Measurements from ENCODE around the gene ABCC9. TPM values are rescaled to one million over a fixed set of nuclear protein-coding genes. Genes with fewer than 3 reads are reported as not detected.
A peak's percentile ranks its signal among the peaks of the same experiment; 100 is the strongest.
"Not testable (repeated sequence)": the region's sequence is repeated elsewhere in the genome, so short reads cannot be mapped to it uniquely, and the experiment has no call there.

Gene ABCC9
- polyA plus RNA-seq, 4 donors: under 0.01 to 2.5 (median 1.4) TPM; not detected in 1

GRCh38 chr12:21786041-21786531 is 155.1 kb downstream of the ABCC9 start:
- H3K27ac ChIP-seq (ENCODE audit: low read depth in 1 of 3, low read length in 2 of 3): no peak overlapping the region
- no peak overlapping the region for H3K4me3 ChIP-seq (ENCODE audit: low read depth in 1 of 3, low read length in 3 of 3)
- no peaks in the 10 kb centered on the region for H3K9me3 ChIP-seq (ENCODE audit: control insufficient read depth in 2 of 2, insufficient read depth in 1 of 2, low read depth in 1 of 2, low read length in 1 of 2)
- 78 to 92% (median 90%) methylated on average over 3 of the region's 3 CpGs for WGBS, 3 donors
- no peaks in the 10 kb centered on the region for H3K36me3 ChIP-seq (ENCODE audit: control insufficient read depth in 3 of 3, insufficient read depth in 2 of 3, low read depth in 1 of 3, low read length in 3 of 3)
- H3K4me1 ChIP-seq (ENCODE audit: control insufficient read depth in 3 of 3, insufficient read depth in 2 of 3, low read depth in 1 of 3, low read length in 2 of 3): no peaks in the 10 kb centered on the region
- no peaks in the 10 kb centered on the region for H3K27me3 ChIP-seq (ENCODE audit: control insufficient read depth in 3 of 3, insufficient read depth in 3 of 3, low read length in 3 of 3)
- DNase-seq (no peak), FAIRE-seq (no peak)

GRCh38 chr12:21782723-21783122 is 158.5 kb downstream of the ABCC9 start:
- WGBS, 3 donors: 86 to 99% (median 95%) methylated on average over 3 of the region's 3 CpGs
- H3K27me3 ChIP-seq (ENCODE audit: control insufficient read depth in 3 of 3, insufficient read depth in 3 of 3, low read length in 3 of 3); FAIRE-seq; H3K9me3 ChIP-seq (ENCODE audit: control insufficient read depth in 2 of 2, insufficient read depth in 1 of 2, low read depth in 1 of 2, low read length in 1 of 2); H3K36me3 ChIP-seq (ENCODE audit: control insufficient read depth in 3 of 3, insufficient read depth in 2 of 3, low read depth in 1 of 3, low read length in 3 of 3); H3K4me3 ChIP-seq (ENCODE audit: low read depth in 1 of 3, low read length in 3 of 3); DNase-seq; H3K4me1 ChIP-seq (ENCODE audit: control insufficient read depth in 3 of 3, insufficient read depth in 2 of 3, low read depth in 1 of 3, low read length in 2 of 3); H3K27ac ChIP-seq (ENCODE audit: low read depth in 1 of 3, low read length in 2 of 3): not testable (repeated sequence)

- Histone ChIP-seq H3K9me3 (ENCODE audit: control insufficient read depth in 2 of 2, insufficient read depth in 1 of 2, low read depth in 1 of 2, low read length in 1 of 2) (no peaks in the 10 kb centered on the region), H3K4me1 (ENCODE audit: control insufficient read depth in 3 of 3, insufficient read depth in 2 of 3, low read depth in 1 of 3, low read length in 2 of 3) (no peaks in the 10 kb centered on the region), H3K27me3 (ENCODE audit: control insufficient read depth in 3 of 3, insufficient read depth in 3 of 3, low read length in 3 of 3) (peaks cover 0 to 2% (median 0%) of the 10 kb centered on the region in 3 donors), H3K27ac (ENCODE audit: low read depth in 1 of 3, low read length in 2 of 3) (no peak overlapping the region), H3K4me3 (ENCODE audit: low read depth in 1 of 3, low read length in 3 of 3) (no peak overlapping the region), H3K36me3 (ENCODE audit: control insufficient read depth in 3 of 3, insufficient read depth in 2 of 3, low read depth in 1 of 3, low read length in 3 of 3) (no peaks in the 10 kb centered on the region)
- no peak for FAIRE-seq
- 88 to 99% (median 91%) methylated on average over 3 of the region's 3 CpGs for WGBS, 3 donors
- no peak for DNase-seq
Measured at GRCh38 chr12:21780786-21781185, 160.4 kb downstream of the ABCC9 start.

GRCh38 chr12:21776175-21776574 is 165.1 kb downstream of the ABCC9 start:
- peaks cover 0 to 23% (median 4%) of the 10 kb centered on the region in 3 donors for H3K27me3 ChIP-seq (ENCODE audit: control insufficient read depth in 3 of 3, insufficient read depth in 3 of 3, low read length in 3 of 3)
- no peak overlapping the region for H3K4me3 ChIP-seq (ENCODE audit: low read depth in 1 of 3, low read length in 3 of 3)
- no peak overlapping the region for H3K27ac ChIP-seq (ENCODE audit: low read depth in 1 of 3, low read length in 2 of 3)
- peaks cover 0 to 11% (median 2%) of the 10 kb centered on the region in 3 donors for H3K4me1 ChIP-seq (ENCODE audit: control insufficient read depth in 3 of 3, insufficient read depth in 2 of 3, low read depth in 1 of 3, low read length in 2 of 3)
- DNase-seq (no peak), FAIRE-seq (no peak)
- H3K9me3 ChIP-seq (ENCODE audit: control insufficient read depth in 2 of 2, insufficient read depth in 1 of 2, low read depth in 1 of 2, low read length in 1 of 2): no peaks in the 10 kb centered on the region
- 81 to 93% (median 83%) methylated on average over 3 of the region's 3 CpGs for WGBS, 3 donors
- H3K36me3 ChIP-seq (ENCODE audit: control insufficient read depth in 3 of 3, insufficient read depth in 2 of 3, low read depth in 1 of 3, low read length in 3 of 3): no peaks in the 10 kb centered on the region

DNA sequence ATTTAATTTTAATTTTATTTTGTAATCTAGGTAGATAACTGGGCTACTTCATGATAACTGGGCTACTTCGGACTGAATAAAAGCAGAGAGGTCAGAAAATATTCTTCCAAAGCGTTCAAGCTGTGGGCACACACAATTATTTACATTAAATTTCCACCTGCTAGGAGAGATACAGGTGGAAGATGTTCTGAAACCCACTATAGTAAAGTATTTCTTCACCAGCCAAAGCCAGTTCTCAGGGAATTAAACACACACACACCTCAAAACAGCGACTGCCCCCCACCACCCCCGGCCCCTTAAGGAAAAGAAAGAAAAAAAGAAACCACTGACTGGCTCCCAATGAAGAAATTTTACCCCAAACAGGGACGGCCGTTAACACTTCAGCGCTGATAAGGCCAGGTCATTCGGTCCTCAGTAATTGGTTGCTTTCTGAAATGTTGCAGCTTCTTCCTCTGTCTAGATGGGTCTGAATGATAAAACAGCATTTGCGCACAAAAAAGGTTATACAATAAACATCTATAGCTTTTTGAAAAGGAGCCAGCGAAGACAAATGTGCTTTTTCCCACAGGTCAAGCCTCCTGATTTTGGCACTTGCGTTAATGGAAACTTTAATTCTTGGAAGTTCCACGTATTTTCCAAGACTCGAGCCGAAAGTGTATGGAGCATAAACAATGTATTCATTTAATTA is 165.9 kb downstream of the ABCC9 start:
- no peaks in the 10 kb centered on the region for H3K9me3 ChIP-seq (ENCODE audit: control insufficient read depth in 2 of 2, insufficient read depth in 1 of 2, low read depth in 1 of 2, low read length in 1 of 2)
- H3K27ac ChIP-seq (ENCODE audit: low read depth in 1 of 3, low read length in 2 of 3): peak overlapping the region in 2 of 3 donors; percentile 45 to 77
- 35 to 42% (median 35%) methylated on average over 14 of the region's 14 CpGs for WGBS, 3 donors
- peaks cover 0 to 11% (median 2%) of the 10 kb centered on the region in 3 donors for H3K4me1 ChIP-seq (ENCODE audit: control insufficient read depth in 3 of 3, insufficient read depth in 2 of 3, low read depth in 1 of 3, low read length in 2 of 3)
- H3K4me3 ChIP-seq (ENCODE audit: low read depth in 1 of 3, low read length in 3 of 3): peak overlapping the region in 1 of 3 donors; percentile 46
- peaks cover 0 to 23% (median 4%) of the 10 kb centered on the region in 3 donors for H3K27me3 ChIP-seq (ENCODE audit: control insufficient read depth in 3 of 3, insufficient read depth in 3 of 3, low read length in 3 of 3)
- no peaks in the 10 kb centered on the region for H3K36me3 ChIP-seq (ENCODE audit: control insufficient read depth in 3 of 3, insufficient read depth in 2 of 3, low read depth in 1 of 3, low read length in 3 of 3)
- FAIRE-seq (no peak), DNase-seq (no peak)

GRCh38 chr12:21774358-21775132 is 166.7 kb downstream of the ABCC9 start, which contains the start of gene KCNJ8:
KCNJ8 (minus strand) TSS chr12:21774706; CDS start chr12:21773616, 1,090 bp downstream.
- Histone ChIP-seq H3K27me3 (ENCODE audit: control insufficient read depth in 3 of 3, insufficient read depth in 3 of 3, low read length in 3 of 3) (peaks cover 0 to 23% (median 4%) of the 10 kb centered on the region in 3 donors), H3K4me3 (ENCODE audit: low read depth in 1 of 3, low read length in 3 of 3) (peak within 1 kb of the TSS in 2 of 3 donors; percentile 41 to 46), H3K27ac (ENCODE audit: low read depth in 1 of 3, low read length in 2 of 3) (peak within 1 kb of the TSS in 2 of 3 donors; percentile 45 to 77), H3K4me1 (ENCODE audit: control insufficient read depth in 3 of 3, insufficient read depth in 2 of 3, low read depth in 1 of 3, low read length in 2 of 3) (peaks cover 0 to 11% (median 2%) of the 10 kb centered on the region in 3 donors), H3K36me3 (ENCODE audit: control insufficient read depth in 3 of 3, insufficient read depth in 2 of 3, low read depth in 1 of 3, low read length in 3 of 3) (no peaks in the 10 kb centered on the region), H3K9me3 (ENCODE audit: control insufficient read depth in 2 of 2, insufficient read depth in 1 of 2, low read depth in 1 of 2, low read length in 1 of 2) (no peaks in the 10 kb centered on the region)
- DNase-seq (peak in 1 of 2 donors; percentile 54), FAIRE-seq (no peak)
- 1 to 4% (median 2%) methylated on average over 41 to 49 of the region's 49 CpGs for WGBS, 3 donors

DNA sequence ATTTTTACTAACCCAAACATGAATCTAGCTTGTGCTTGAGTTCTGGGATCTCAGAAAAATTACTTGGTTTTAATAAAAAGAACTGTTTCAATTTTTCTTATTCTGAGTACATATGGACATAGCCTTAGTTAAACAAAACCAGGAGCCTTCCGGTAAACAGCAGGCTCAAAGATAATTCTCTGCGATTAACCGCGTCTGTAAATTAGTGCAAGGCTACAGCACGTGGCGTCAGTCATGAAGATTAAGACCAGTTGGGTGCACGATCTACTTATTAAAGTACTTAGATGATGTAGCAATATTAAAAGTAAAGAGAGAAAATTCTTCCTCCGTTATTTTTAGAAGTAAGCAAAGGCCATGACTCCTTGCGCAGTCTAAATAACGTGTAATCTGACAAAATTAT is 167.4 kb downstream of the ABCC9 start:
- FAIRE-seq (no peak), DNase-seq (no peak)
- H3K4me3 ChIP-seq (ENCODE audit: low read depth in 1 of 3, low read length in 3 of 3): peak overlapping the region in 1 of 3 donors; percentile 46

DNA sequence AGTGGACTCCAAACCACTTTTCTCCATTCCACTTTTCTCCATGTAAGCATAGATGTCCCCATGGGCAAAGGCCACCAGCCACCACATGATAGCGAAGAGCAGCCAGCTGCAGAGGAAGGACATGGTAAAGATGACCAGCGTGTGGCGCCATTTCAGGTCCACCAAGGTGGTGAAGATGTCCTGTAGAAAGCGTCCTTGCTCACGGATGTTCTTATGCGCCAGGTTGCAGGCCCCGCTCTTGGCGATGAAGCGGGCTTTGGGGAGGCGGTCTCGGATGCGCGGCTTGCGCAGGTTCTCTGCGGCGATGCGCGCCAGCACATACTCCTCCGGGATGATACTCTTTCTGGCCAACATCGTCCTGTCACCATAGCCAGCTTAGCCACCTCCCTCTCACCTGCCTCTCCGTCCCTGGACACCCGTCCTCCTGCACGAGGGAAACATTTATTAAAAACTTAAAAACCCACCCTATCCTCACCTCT is 167.9 kb downstream of the ABCC9 start:
- peak in 1 of 2 donors; percentile 72 for DNase-seq
- 39 to 69% (median 67%) methylated on average over 23 of the region's 23 CpGs for WGBS, 3 donors
- no peak for FAIRE-seq
- no peaks in the 10 kb centered on the region for H3K9me3 ChIP-seq (ENCODE audit: control insufficient read depth in 2 of 2, insufficient read depth in 1 of 2, low read depth in 1 of 2, low read length in 1 of 2)
- H3K4me1 ChIP-seq (ENCODE audit: control insufficient read depth in 3 of 3, insufficient read depth in 2 of 3, low read depth in 1 of 3, low read length in 2 of 3): peaks cover 0 to 11% (median 2%) of the 10 kb centered on the region in 3 donors
- H3K4me3 ChIP-seq (ENCODE audit: low read depth in 1 of 3, low read length in 3 of 3): peak overlapping the region in 1 of 3 donors; percentile 46
- peaks cover 0 to 23% (median 4%) of the 10 kb centered on the region in 3 donors for H3K27me3 ChIP-seq (ENCODE audit: control insufficient read depth in 3 of 3, insufficient read depth in 3 of 3, low read length in 3 of 3)
- no peaks in the 10 kb centered on the region for H3K36me3 ChIP-seq (ENCODE audit: control insufficient read depth in 3 of 3, insufficient read depth in 2 of 3, low read depth in 1 of 3, low read length in 3 of 3)
- peak overlapping the region in 1 of 3 donors; percentile 5 for H3K27ac ChIP-seq (ENCODE audit: low read depth in 1 of 3, low read length in 2 of 3)

More for the DNA sequence above, 167.4 kb downstream of the ABCC9 start:
- no peaks in the 10 kb centered on the region for H3K9me3 ChIP-seq (ENCODE audit: control insufficient read depth in 2 of 2, insufficient read depth in 1 of 2, low read depth in 1 of 2, low read length in 1 of 2)
- peaks cover 0 to 11% (median 2%) of the 10 kb centered on the region in 3 donors for H3K4me1 ChIP-seq (ENCODE audit: control insufficient read depth in 3 of 3, insufficient read depth in 2 of 3, low read depth in 1 of 3, low read length in 2 of 3)
- peaks cover 0 to 23% (median 4%) of the 10 kb centered on the region in 3 donors for H3K27me3 ChIP-seq (ENCODE audit: control insufficient read depth in 3 of 3, insufficient read depth in 3 of 3, low read length in 3 of 3)
- H3K27ac ChIP-seq (ENCODE audit: low read depth in 1 of 3, low read length in 2 of 3): peak overlapping the region in 1 of 3 donors; percentile 5
- H3K36me3 ChIP-seq (ENCODE audit: control insufficient read depth in 3 of 3, insufficient read depth in 2 of 3, low read depth in 1 of 3, low read length in 3 of 3): no peaks in the 10 kb centered on the region
- WGBS, 3 donors: 15 to 40% (median 34%) methylated on average over 10 of the region's 10 CpGs

All from small intestine (tissue), 7 donors.